NCI-H774 (cell line): ENCODE results near the gene TRIM66.
"Not testable (repeated sequence)": the region's sequence is repeated elsewhere in the genome, so short reads cannot be mapped to it uniquely, and the experiment has no call there.

Experiments used
- DNase-seq: peaks from one replicate; lab custom pipeline; 2025; lab: John Stamatoyannopoulos, UW

The TRIM66 gene

DNA sequence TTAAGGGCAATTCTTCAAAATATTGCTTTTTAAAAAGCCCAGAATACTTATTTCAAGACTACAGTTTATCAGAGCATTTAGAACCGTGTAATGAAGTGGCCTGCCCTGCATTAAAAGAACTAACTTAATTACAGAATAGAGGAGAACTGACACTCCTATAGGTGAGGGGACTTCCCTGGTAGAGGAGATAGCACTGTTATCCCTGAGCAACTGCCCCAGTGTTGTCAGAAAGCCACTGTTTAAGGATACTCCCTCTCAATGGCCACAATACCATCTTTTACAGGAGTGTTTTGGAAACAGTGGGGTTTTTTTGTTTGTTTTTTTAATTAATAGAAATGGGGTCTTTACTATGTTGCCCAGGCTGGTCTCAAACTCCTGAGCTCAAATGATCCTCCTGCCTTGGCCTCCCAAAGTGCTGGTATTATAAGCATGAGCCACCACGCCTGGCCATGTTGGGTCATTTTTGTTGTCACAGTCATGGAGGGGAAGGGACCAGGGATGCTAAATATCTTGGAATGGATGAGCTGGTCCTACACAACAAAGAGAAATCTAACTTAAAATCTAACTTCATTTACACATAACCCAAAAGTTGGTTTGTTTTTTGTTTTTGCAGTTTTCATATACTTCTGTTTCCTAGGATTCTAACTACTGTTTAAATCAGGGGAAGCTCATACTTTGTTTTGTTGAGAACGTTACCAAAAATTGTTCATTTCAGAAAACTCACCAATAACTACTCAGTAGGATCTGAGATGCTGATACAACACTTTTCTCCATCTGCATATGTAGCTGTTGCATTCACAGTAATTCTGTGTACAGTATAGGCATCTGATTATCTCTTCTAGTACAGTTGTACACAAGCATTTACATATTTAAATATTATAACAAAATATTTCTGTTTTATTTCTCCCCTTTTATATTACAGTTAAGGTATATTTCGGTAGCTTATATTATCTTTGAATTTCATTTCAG is 8.2 kb upstream of the TRIM66 start:
- DNase-seq: no peak

- no peak for DNase-seq
Measured at GRCh38 chr11:8689726-8690255, 7.3 kb upstream of the TRIM66 start.

DNA sequence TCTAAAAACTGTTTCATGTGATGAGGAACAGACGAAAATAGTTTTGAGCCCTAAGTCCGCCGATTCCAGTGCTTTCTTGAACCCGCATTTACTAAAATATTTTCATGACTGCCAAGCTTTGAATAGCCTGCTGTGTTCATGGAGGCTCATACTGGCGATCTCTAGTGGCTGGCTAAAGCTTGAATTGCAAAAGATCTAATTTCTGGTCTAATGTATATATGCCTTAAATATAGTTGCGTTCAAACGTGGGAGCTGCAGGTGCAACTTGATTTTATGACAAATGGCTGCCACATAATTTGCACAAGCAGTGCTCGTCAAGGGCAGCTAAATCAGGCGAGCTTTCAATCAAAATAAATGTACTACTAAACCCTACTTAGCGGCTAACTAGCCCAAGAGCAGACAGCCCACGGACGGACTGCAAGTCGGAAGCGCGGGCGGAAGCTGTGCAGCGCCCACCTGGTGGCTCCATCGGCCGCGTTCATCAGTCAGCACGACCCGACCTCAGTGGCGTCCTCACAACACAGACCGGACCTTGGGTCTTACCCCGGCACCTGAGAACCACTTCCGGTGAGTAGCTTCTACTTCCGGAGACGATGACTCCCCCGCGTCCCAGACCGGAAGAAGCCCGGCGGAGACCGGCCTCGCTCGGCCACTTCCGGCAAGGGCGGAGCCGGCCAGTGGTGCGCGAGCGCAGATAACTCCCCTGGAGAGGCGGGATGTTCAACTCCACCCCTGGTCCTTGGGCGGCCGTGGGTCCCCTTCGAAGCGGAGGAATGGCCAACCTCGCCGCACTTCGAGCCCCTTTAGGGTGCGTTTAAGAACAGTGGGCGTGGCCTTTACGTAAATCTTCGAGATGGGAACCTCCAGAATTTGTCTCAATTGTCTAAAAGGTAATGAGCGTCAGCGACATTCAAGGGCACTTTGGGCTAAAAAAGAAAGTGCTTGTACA is 6.2 kb upstream of the TRIM66 start:
- DNase-seq: peak; percentile 98

DNA sequence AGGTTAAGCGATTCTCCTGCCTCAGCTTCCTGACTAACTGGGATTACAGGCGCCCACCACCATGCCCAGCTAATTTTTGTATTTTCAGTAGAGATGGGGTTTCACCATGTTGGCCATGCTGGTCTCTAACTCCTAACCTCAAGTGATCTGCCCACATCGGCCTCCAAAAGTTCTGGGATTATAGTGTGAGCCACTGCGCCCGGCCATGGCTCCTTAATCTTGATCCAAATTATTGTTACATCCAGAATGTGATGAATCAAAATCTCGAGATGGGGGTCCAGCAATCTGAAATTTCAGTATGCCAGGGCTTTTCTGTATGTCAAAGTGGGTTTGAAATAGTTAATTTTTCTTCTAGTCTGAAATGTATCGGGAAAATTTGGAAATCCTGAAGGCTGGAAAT is 3.9 kb upstream of the TRIM66 start:
- no peak for DNase-seq

GRCh38 chr11:8685820-8686219 is 3.4 kb upstream of the TRIM66 start:
- DNase-seq: no peak

DNA sequence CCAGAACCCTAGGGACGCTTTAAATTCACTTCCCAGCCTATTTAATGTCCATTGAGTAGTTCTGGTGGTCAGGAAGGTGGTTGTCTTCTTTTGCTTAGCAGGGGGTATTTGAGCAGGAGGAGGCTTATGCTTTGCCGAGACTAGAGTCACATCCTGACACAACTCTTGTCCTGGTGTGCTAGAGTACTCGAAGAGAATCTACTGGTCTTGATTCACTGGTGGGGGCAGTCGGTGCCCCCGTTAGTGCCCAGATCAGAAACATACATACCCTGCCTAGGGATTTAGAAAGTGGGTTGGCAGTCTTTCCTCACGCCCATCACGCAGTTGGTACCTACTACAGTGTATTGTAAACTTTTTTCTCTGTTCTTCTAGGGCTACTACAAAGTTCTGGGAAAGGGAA is 2.8 kb upstream of the TRIM66 start:
- DNase-seq: no peak

DNA sequence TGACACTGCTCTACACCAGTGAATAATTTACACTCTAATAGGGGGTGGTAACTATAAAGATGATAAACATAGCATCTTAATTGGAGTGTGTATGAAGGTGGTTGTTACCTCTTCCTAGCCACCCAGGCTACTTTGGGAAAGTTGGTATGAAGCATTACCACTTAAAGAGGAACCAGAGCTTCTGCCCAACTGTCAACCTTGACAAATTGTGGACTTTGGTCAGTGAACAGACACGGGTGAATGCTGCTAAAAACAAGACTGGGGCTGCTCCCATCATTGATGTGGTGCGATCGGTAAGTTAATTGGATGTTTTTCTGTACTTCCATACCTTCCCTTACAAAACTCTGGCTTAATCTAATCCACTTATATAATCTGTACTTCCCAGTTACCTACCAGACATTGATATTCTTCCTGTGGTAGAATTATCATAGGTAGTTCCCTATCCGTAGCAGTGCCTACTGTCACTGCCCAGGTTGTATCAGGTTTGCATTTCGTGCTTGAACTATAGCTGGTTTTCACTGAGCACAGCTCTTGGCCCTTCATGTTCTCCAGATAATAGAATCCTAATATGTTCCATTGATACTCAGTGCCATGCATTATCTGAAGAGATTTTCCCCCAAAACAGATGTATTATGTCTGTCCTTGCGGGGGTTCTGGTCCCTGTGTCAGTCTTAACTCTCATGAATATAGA is 2.3 kb upstream of the TRIM66 start:
- no peak for DNase-seq

- DNase-seq: no peak
Measured at GRCh38 chr11:8683115-8683807, 796 bp upstream of the TRIM66 start.

GRCh38 chr11:8681837-8682302 is 595 bp downstream of the TRIM66 start:
- no peak for DNase-seq

DNA sequence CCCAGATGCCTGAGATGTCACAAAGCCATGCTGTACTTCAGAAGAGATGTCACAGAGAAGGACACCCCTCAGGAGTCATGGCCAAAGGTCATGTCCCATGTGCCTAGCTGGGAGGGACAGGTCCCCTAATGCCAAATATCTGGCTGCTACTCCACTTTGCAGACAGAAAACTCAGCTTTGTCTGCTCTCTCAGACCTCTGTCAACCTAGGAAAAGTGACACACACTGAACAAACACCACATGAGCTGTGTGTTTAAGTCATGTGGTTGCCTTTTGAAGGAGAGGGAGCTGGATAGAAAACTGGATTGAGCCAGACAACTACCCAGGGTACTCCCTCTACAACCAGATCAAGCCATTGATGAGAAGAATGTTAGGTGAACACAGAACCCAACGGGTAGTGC is 3.5 kb downstream of the TRIM66 start:
- no peak for DNase-seq

DNA sequence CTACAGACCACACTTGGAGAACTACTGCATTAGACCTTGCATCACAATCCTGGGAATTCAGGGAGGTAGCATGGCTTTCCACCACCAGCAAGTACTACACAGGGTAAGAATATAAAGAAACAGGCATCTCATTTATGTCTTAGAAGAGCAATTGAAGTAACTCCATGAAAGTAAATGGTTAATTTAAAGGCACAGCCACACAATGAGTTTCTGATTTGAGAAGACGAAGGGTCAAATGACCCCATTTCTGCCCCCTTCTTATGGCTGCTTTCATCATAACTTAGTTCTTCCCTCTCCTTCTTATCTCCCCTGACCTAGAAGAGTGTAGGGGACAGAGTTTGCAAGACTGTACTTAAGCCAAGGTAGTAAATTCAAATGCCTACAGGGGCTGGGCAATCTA is 6.0 kb downstream of the TRIM66 start:
- DNase-seq: no peak

- no peak for DNase-seq
Measured at GRCh38 chr11:8674859-8675258, 7.6 kb downstream of the TRIM66 start.

- no peak for DNase-seq
Measured at GRCh38 chr11:8672346-8672745, 10.1 kb downstream of the TRIM66 start.

DNA sequence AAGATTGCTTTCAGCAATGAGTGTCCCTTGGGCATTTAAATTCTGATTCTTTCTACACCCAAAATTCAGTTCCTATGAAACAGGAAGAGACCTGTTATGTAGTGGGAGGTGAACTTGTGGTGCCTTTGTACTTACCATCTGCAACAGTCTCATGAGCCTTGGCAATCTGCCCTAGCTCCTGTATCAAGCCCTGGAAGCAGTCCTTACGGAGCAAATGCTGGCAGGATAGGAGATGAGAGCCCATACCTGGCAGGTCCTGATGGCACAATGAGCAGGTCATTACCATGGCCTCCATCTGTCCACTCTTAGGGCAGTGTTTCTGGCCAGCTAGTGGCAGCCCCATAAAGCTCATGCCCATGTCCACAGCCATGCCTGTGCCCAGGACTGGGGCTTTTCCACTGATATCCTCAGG is 10.8 kb downstream of the TRIM66 start:
- peak; percentile 24 for DNase-seq

GRCh38 chr11:8671193-8671612 is 11.3 kb downstream of the TRIM66 start:
- DNase-seq: peak; percentile 44

DNA sequence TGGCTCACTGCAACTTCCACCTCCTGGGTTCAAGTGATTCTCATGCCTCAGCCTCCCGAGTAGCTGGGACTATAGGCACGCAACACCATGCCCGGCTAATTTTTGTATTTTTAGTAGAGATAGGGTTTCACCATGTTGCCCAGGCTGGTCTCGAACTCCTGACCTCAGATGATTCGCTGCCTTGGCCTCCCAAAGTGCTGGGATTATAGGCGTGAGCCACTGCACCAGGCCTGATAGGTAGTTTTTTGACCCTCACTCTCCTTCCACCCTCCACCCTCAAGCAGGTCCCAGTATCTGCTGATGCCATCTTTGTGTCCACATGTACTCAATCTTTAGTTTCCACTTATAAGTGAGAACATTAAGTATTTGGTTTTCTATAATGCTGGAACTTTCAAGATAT is 12.4 kb downstream of the TRIM66 start:
- not testable (repeated sequence) for DNase-seq

- DNase-seq: no peak
Measured at GRCh38 chr11:8665222-8665621, 17.2 kb downstream of the TRIM66 start.

DNA sequence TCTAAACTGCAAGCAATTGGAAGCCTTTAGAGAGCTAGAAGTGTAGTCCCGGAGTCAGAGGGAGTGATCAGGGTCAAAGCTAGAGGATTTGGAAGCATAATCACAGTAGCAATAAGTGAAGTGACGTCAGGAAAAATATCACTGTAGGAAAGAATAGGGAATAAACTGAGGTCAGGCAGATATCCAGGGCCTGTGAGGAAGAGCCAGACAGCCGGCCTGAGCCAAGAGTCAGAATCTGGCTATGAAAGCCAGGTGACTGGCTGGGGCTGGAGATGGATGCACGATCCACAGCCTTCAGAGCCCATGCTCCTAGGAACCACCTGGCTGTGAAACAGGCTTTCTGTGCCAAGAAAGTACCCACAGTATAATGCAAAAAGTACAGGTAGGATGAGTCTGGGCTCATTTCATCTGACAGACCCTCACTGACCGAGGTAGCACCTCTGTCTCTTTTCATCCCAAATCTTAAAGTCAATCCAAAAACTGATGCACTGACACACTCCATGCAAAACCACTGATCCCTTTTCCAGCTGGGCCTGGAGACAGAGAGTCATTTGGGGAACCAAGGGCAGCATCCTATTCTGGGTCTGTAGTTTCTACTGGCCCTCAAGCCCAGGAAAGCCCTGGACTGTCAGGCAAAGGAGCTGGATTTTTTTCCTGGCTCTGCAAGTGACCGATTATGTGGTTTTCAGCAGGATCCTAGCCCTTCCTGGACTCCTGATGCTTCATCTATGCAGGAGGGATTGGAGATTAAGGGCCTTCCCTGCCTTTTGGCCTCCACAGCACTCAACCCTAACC is 21.3 kb downstream of the TRIM66 start:
- DNase-seq: no peak

- no peak for DNase-seq
Measured at GRCh38 chr11:8658321-8659057, 24.0 kb downstream of the TRIM66 start.

DNA sequence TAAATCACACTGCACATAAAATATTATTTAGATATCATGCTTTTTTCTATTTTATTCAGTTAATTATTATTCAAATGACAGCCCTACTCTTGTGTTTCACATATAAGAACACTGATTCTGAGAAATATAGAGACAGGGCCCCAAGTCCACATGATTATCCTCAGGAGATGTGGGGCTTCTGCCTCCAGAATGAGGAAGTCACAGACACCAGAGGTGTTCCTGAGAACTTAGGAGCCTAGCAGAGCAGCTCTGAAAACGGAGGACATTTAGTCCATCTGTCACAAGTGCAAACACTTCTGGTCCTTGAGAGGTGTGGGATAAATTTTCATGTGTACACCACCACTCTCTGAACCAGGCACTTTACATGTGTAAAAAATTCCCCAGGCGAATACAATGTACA is 26.2 kb downstream of the TRIM66 start:
- no peak for DNase-seq
